ENCODE data around the gene CDH12.
"Not testable (repeated sequence)": the region's sequence is repeated elsewhere in the genome, so short reads cannot be mapped to it uniquely, and the experiment has no call there.

CDH12 gene

GRCh38 chr5:22411554-22412349 is 441.4 kb downstream of the CDH12 start:
- DNase-seq: no peak

GRCh38 chr5:22391956-22392355 is 461.2 kb downstream of the CDH12 start:
- no peak for DNase-seq

GRCh38 chr5:22390888-22391287 is 462.3 kb downstream of the CDH12 start:
- no peak for DNase-seq

GRCh38 chr5:22372826-22373660 is 480.1 kb downstream of the CDH12 start:
- no peak for DNase-seq

- DNase-seq: no peak
These were observed 480.8 kb downstream of the CDH12 start for GRCh38 chr5:22372376-22372775.

- DNase-seq: no peak
These were observed 498.2 kb downstream of the CDH12 start for GRCh38 chr5:22354956-22355355.

GRCh38 chr5:22352493-22352892 is 500.7 kb downstream of the CDH12 start:
- no peak for DNase-seq

- DNase-seq: no peak
These were observed 502.0 kb downstream of the CDH12 start for GRCh38 chr5:22351178-22351577.

GRCh38 chr5:22348027-22348426 is 505.1 kb downstream of the CDH12 start:
- DNase-seq: no peak

GRCh38 chr5:22344000-22344399 is 509.1 kb downstream of the CDH12 start:
- no peak for DNase-seq

- no peak for DNase-seq
These were observed 511.7 kb downstream of the CDH12 start for GRCh38 chr5:22341406-22341805.

GRCh38 chr5:22332949-22333348 is 520.2 kb downstream of the CDH12 start:
- not testable (repeated sequence) for DNase-seq

- DNase-seq: no peak
These were observed 523.5 kb downstream of the CDH12 start for GRCh38 chr5:22329683-22330082.

- DNase-seq: no peak
These were observed 533.3 kb downstream of the CDH12 start for GRCh38 chr5:22319798-22320197.

GRCh38 chr5:22316294-22316693 is 536.9 kb downstream of the CDH12 start:
- DNase-seq: no peak

GRCh38 chr5:22315052-22315451 is 538.1 kb downstream of the CDH12 start:
- DNase-seq: not testable (repeated sequence)

- DNase-seq: no peak
These were observed 538.6 kb downstream of the CDH12 start for GRCh38 chr5:22314548-22314947.

GRCh38 chr5:22306011-22306410 is 547.1 kb downstream of the CDH12 start:
- no peak for DNase-seq

- DNase-seq: no peak
These were observed 557.3 kb downstream of the CDH12 start for GRCh38 chr5:22295832-22296231.

GRCh38 chr5:22293147-22293546 is 560.0 kb downstream of the CDH12 start:
- no peak for DNase-seq

- DNase-seq: no peak
These were observed 575.0 kb downstream of the CDH12 start for GRCh38 chr5:22278164-22278563.

GRCh38 chr5:22277006-22277405 is 576.1 kb downstream of the CDH12 start:
- DNase-seq: no peak

GRCh38 chr5:22265855-22266254 is 587.3 kb downstream of the CDH12 start:
- DNase-seq: not testable (repeated sequence)

GRCh38 chr5:22258139-22258538 is 595.0 kb downstream of the CDH12 start:
- DNase-seq: no peak

Measured in activated CD4-positive, alpha-beta T cell treated with anti-CD3 and anti-CD28 coated beads, Interleukin-10, Interleukin-2, amounts not matched to agents 100 ng/mL and 50 ng/mL, durations not matched to agents 16 hours and 8 hours (primary cell).